Activated naive CD4-positive, alpha-beta T cell treated with anti-CD3 and anti-CD28 coated beads, Interleukin-2, amount 50 U/mL, for 24 hours (primary cell): ENCODE measurements around the gene WDR91.
A peak's percentile ranks its signal among the peaks of the same experiment; 100 is the strongest.

Experiments
- H3K27ac Mint-ChIP-seq: one replicate; pipeline ENCODE4 v1.8.0; 2021; ENCODE audit warnings: mild to moderate bottlenecking, mixed read lengths
- H3K27me3 Mint-ChIP-seq: one replicate; pipeline ENCODE4 v1.8.0; 2021; ENCODE audit warnings: mixed read lengths
- H3K36me3 Mint-ChIP-seq: one replicate; pipeline ENCODE4 v1.8.0; 2021; ENCODE audit warnings: mixed read lengths
- H3K4me1 Mint-ChIP-seq: one replicate; pipeline ENCODE4 v1.8.0; 2021; ENCODE audit warnings: mixed read lengths
- H3K4me3 Mint-ChIP-seq: one replicate; pipeline ENCODE4 v1.8.0; 2021; ENCODE audit warnings: mild to moderate bottlenecking, mixed read lengths
- H3K9me3 Mint-ChIP-seq: one replicate; pipeline ENCODE4 v1.8.0; 2021; ENCODE audit warnings: mixed read lengths

The WDR91 gene

GRCh38 chr7:135167365-135167917 lies 43.9 kb downstream of the WDR91 start:
- peak overlapping the region; percentile 37 for H3K27ac Mint-ChIP-seq
- H3K27me3 Mint-ChIP-seq: no peaks in the 10 kb centered on the region
- H3K4me3 Mint-ChIP-seq: peak overlapping the region; percentile 15
- peaks cover 12% of the 10 kb centered on the region for H3K36me3 Mint-ChIP-seq
- peaks cover 49% of the 10 kb centered on the region for H3K4me1 Mint-ChIP-seq
- H3K9me3 Mint-ChIP-seq: no peaks in the 10 kb centered on the region

GRCh38 chr7:135166338-135166990 lies 44.9 kb downstream of the WDR91 start:
- Mint-ChIP-seq H3K36me3 (peaks cover 22% of the 10 kb centered on the region), H3K4me1 (peaks cover 51% of the 10 kb centered on the region), H3K27me3 (no peaks in the 10 kb centered on the region), H3K9me3 (no peaks in the 10 kb centered on the region), H3K27ac (peak overlapping the region; percentile 41), H3K4me3 (no peak overlapping the region)

GRCh38 chr7:135165862-135166261 lies 45.5 kb downstream of the WDR91 start:
- Mint-ChIP-seq H3K27me3 (no peaks in the 10 kb centered on the region), H3K36me3 (peaks cover 26% of the 10 kb centered on the region), H3K4me1 (peaks cover 54% of the 10 kb centered on the region), H3K4me3 (no peak overlapping the region), H3K9me3 (no peaks in the 10 kb centered on the region), H3K27ac (peak overlapping the region; percentile 41)

- Mint-ChIP-seq H3K4me3 (no peak overlapping the region), H3K27ac (peak overlapping the region; percentile 70), H3K36me3 (peaks cover 37% of the 10 kb centered on the region), H3K9me3 (peaks cover 5% of the 10 kb centered on the region), H3K27me3 (no peaks in the 10 kb centered on the region), H3K4me1 (peaks cover 62% of the 10 kb centered on the region)
These were observed 46.8 kb downstream of the WDR91 start for GRCh38 chr7:135164357-135165061.

- H3K27ac Mint-ChIP-seq: peak overlapping the region; percentile 61
- H3K4me3 Mint-ChIP-seq: no peak overlapping the region
- no peaks in the 10 kb centered on the region for H3K27me3 Mint-ChIP-seq
- H3K4me1 Mint-ChIP-seq: peaks cover 56% of the 10 kb centered on the region
- H3K36me3 Mint-ChIP-seq: peaks cover 38% of the 10 kb centered on the region
- peaks cover 12% of the 10 kb centered on the region for H3K9me3 Mint-ChIP-seq
These were observed 48.8 kb downstream of the WDR91 start for GRCh38 chr7:135162382-135163001.

GRCh38 chr7:135161669-135162068 lies 49.7 kb downstream of the WDR91 start:
- peaks cover 56% of the 10 kb centered on the region for H3K4me1 Mint-ChIP-seq
- H3K27me3 Mint-ChIP-seq: no peaks in the 10 kb centered on the region
- H3K27ac Mint-ChIP-seq: peak overlapping the region; percentile 61
- no peak overlapping the region for H3K4me3 Mint-ChIP-seq
- H3K36me3 Mint-ChIP-seq: peaks cover 43% of the 10 kb centered on the region
- peaks cover 12% of the 10 kb centered on the region for H3K9me3 Mint-ChIP-seq

GRCh38 chr7:135160858-135161653 lies 50.3 kb downstream of the WDR91 start:
- H3K4me3 Mint-ChIP-seq: no peak overlapping the region
- H3K36me3 Mint-ChIP-seq: peaks cover 50% of the 10 kb centered on the region
- H3K4me1 Mint-ChIP-seq: peaks cover 54% of the 10 kb centered on the region
- peak overlapping the region; percentile 98 for H3K27ac Mint-ChIP-seq
- peaks cover 16% of the 10 kb centered on the region for H3K9me3 Mint-ChIP-seq
- H3K27me3 Mint-ChIP-seq: no peaks in the 10 kb centered on the region

- Mint-ChIP-seq H3K27ac (peak overlapping the region; percentile 98), H3K36me3 (peaks cover 54% of the 10 kb centered on the region), H3K4me3 (peak overlapping the region; percentile 62)
These were observed 51.0 kb downstream of the WDR91 start for GRCh38 chr7:135160098-135160857.

GRCh38 chr7:135159359-135160085 lies 51.8 kb downstream of the WDR91 start:
- Mint-ChIP-seq H3K36me3 (peaks cover 59% of the 10 kb centered on the region), H3K27ac (peak overlapping the region; percentile 98), H3K4me1 (peaks cover 59% of the 10 kb centered on the region), H3K4me3 (peak overlapping the region; percentile 55), H3K9me3 (peaks cover 22% of the 10 kb centered on the region), H3K27me3 (no peaks in the 10 kb centered on the region)

More at GRCh38 chr7:135160098-135160857, 51.0 kb downstream of the WDR91 start:
- Mint-ChIP-seq H3K4me1 (peaks cover 54% of the 10 kb centered on the region), H3K27me3 (no peaks in the 10 kb centered on the region), H3K9me3 (peaks cover 17% of the 10 kb centered on the region)

- peaks cover 65% of the 10 kb centered on the region for H3K36me3 Mint-ChIP-seq
- H3K27me3 Mint-ChIP-seq: no peaks in the 10 kb centered on the region
- H3K9me3 Mint-ChIP-seq: peaks cover 29% of the 10 kb centered on the region
- H3K4me1 Mint-ChIP-seq: peaks cover 65% of the 10 kb centered on the region
- no peak overlapping the region for H3K4me3 Mint-ChIP-seq
- H3K27ac Mint-ChIP-seq: peak overlapping the region; percentile 98
These were observed 52.5 kb downstream of the WDR91 start for GRCh38 chr7:135158874-135159273.

- peaks cover 70% of the 10 kb centered on the region for H3K4me1 Mint-ChIP-seq
- no peak overlapping the region for H3K4me3 Mint-ChIP-seq
- peak overlapping the region; percentile 70 for H3K27ac Mint-ChIP-seq
- H3K36me3 Mint-ChIP-seq: peaks cover 69% of the 10 kb centered on the region
- no peaks in the 10 kb centered on the region for H3K27me3 Mint-ChIP-seq
- peaks cover 30% of the 10 kb centered on the region for H3K9me3 Mint-ChIP-seq
These were observed 53.1 kb downstream of the WDR91 start for GRCh38 chr7:135158141-135158655.

GRCh38 chr7:135156290-135156689 lies 55.0 kb downstream of the WDR91 start:
- H3K27ac Mint-ChIP-seq: no peak overlapping the region
- peaks cover 34% of the 10 kb centered on the region for H3K9me3 Mint-ChIP-seq
- peaks cover 62% of the 10 kb centered on the region for H3K36me3 Mint-ChIP-seq
- H3K4me1 Mint-ChIP-seq: peaks cover 74% of the 10 kb centered on the region
- no peaks in the 10 kb centered on the region for H3K27me3 Mint-ChIP-seq
- H3K4me3 Mint-ChIP-seq: no peak overlapping the region

GRCh38 chr7:135154734-135155133 lies 56.6 kb downstream of the WDR91 start:
- Mint-ChIP-seq H3K4me1 (peaks cover 74% of the 10 kb centered on the region), H3K27ac (no peak overlapping the region), H3K9me3 (peaks cover 31% of the 10 kb centered on the region), H3K4me3 (no peak overlapping the region), H3K36me3 (peaks cover 52% of the 10 kb centered on the region), H3K27me3 (no peaks in the 10 kb centered on the region)

GRCh38 chr7:135152442-135152841 lies 58.9 kb downstream of the WDR91 start:
- H3K36me3 Mint-ChIP-seq: peaks cover 45% of the 10 kb centered on the region
- H3K4me1 Mint-ChIP-seq: peaks cover 78% of the 10 kb centered on the region
- H3K27ac Mint-ChIP-seq: no peak overlapping the region
- no peaks in the 10 kb centered on the region for H3K27me3 Mint-ChIP-seq
- H3K9me3 Mint-ChIP-seq: peaks cover 23% of the 10 kb centered on the region
- H3K4me3 Mint-ChIP-seq: no peak overlapping the region
